ENCODE data around the gene AMBP. TPM values are rescaled to one million over a fixed set of nuclear protein-coding genes. Genes with fewer than 3 reads are reported as not detected.
A peak's percentile ranks its signal among the peaks of the same experiment; 100 is the strongest.

Gene AMBP
- total RNA-seq, 3 donors from 2014 or later (not counting 1 experiment from before 2014, with no cell fraction given): not detected

DNA sequence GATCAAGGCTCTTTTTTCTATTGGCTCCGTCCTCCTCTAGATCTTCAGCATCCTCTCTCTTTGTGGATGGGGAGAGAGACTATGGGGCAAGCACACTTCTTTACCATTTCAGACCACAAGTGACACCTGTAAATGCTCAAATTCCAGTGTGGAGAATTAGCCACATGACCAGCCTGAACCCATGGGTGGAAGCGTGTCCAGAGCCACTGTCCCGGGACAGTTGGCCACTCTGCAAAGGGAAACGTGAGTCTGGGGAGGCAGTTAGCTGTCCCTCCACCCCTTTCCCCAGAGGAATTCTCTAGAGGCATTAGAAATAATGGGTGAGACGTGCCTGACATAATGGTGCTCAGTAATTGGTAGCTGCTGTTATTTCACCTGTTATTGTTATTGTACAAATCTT lies 40.9 kb downstream of the AMBP start:
- no peaks in the 10 kb centered on the region for H3K4me1 ChIP-seq (ENCODE audit: control insufficient read depth, insufficient read depth, low read length)
- no peak for TF ChIP-seq CTCF (IDR thresholded peaks at IDR 0.05)
- H3K9me3 Mint-ChIP-seq: no peaks in the 10 kb centered on the region
- no peaks in the 10 kb centered on the region for H3K9me3 ChIP-seq (ENCODE audit: control insufficient read depth, insufficient read depth, low read length)
- 100% methylated on average over 2 of the region's 5 CpGs for WGBS (ENCODE audit: insufficient coverage)
- DNase-seq (no peak), ATAC-seq (no peak)
- no peaks in the 10 kb centered on the region for H3K36me3 Mint-ChIP-seq
- no peak overlapping the region for H3K27ac Mint-ChIP-seq
- H3K4me3 ChIP-seq (ENCODE audit: low read length): no peak overlapping the region
- H3K4me1 Mint-ChIP-seq: no peaks in the 10 kb centered on the region
- intact Hi-C loops (cut with micrococcal nuclease): no loop called here
- no peak overlapping the region for H3K4me3 Mint-ChIP-seq
- no peaks in the 10 kb centered on the region for H3K36me3 ChIP-seq (ENCODE audit: control insufficient read depth, insufficient read depth, low read length)
- no peaks in the 10 kb centered on the region for H3K27me3 Mint-ChIP-seq (ENCODE audit: low read depth in 2 of 2)
- H3K27me3 ChIP-seq (ENCODE audit: control insufficient read depth, insufficient read depth, low read length): no peaks in the 10 kb centered on the region
- no peak overlapping the region for H3K27ac ChIP-seq (ENCODE audit: low read length)

- Histone ChIP-seq H3K27me3 (ENCODE audit: control insufficient read depth, insufficient read depth, low read length) (no peaks in the 10 kb centered on the region), H3K27ac (ENCODE audit: low read length) (no peak overlapping the region), H3K4me1 (ENCODE audit: control insufficient read depth, insufficient read depth, low read length) (no peaks in the 10 kb centered on the region), H3K9me3 (ENCODE audit: control insufficient read depth, insufficient read depth, low read length) (no peaks in the 10 kb centered on the region), H3K36me3 (ENCODE audit: control insufficient read depth, insufficient read depth, low read length) (no peaks in the 10 kb centered on the region), H3K4me3 (ENCODE audit: low read length) (no peak overlapping the region)
- H3K27me3 Mint-ChIP-seq (ENCODE audit: low read depth in 2 of 2): no peaks in the 10 kb centered on the region
- no peak for TF ChIP-seq CTCF (IDR thresholded peaks at IDR 0.05)
- 96% methylated on average over 18 of the region's 18 CpGs for WGBS (ENCODE audit: insufficient coverage)
- DNase-seq: no peak
- H3K4me3 Mint-ChIP-seq: no peak overlapping the region
- H3K9me3 Mint-ChIP-seq: no peaks in the 10 kb centered on the region
- no peak for ATAC-seq
- intact Hi-C loops (cut with micrococcal nuclease): no loop called here
- H3K27ac Mint-ChIP-seq: peak overlapping the region in 1 of 2 donors; percentile 54
- H3K36me3 Mint-ChIP-seq: no peaks in the 10 kb centered on the region
- no peaks in the 10 kb centered on the region for H3K4me1 Mint-ChIP-seq
Observed at GRCh38 chr9:114035845-114036801, 42.0 kb downstream of the AMBP start.

DNA sequence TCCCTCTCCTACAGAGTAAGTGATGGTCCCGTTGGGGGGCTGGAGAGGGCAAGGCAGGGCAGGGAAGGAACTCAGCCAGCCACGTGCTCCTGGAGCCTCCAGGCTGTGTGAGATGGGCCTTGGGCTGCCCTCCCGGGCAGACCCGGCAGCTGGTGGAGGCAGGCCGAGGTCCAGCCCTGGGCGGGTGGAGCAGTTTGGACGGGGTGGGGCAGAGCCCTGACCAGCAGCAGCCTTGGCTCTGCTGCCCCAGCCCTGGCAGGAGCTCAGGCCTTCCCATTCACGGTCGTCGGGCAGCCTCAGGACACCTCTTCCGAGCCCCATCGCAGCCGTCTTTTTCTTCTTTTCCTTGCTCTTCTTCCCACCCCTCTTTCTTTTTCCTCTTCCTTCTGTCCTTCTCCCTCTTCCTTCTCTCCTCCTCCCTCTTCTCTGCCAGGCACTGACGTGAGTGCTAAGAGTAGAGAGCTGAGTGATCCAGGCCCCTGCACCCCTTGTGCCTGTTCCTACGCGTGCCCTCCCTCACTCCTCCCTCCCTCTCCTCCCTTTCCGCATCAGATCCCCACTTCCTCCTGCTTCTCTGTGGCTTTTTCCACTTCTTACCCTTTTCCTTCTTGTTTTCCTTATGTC lies 42.8 kb downstream of the AMBP start:
- H3K27me3 ChIP-seq (ENCODE audit: control insufficient read depth, insufficient read depth, low read length): no peaks in the 10 kb centered on the region
- TF ChIP-seq CTCF (IDR thresholded peaks at IDR 0.05): no peak
- 94% methylated on average over 17 of the region's 17 CpGs for WGBS (ENCODE audit: insufficient coverage)
- no peaks in the 10 kb centered on the region for H3K36me3 ChIP-seq (ENCODE audit: control insufficient read depth, insufficient read depth, low read length)
- no peak overlapping the region for H3K4me3 ChIP-seq (ENCODE audit: low read length)
- Mint-ChIP-seq H3K36me3 (no peaks in the 10 kb centered on the region), H3K4me3 (no peak overlapping the region), H3K27me3 (ENCODE audit: low read depth in 2 of 2) (no peaks in the 10 kb centered on the region), H3K4me1 (no peaks in the 10 kb centered on the region), H3K9me3 (no peaks in the 10 kb centered on the region), H3K27ac (no peak overlapping the region)
- H3K27ac ChIP-seq (ENCODE audit: low read length): no peak overlapping the region
- intact Hi-C loops (cut with micrococcal nuclease): no loop called here
- no peaks in the 10 kb centered on the region for H3K9me3 ChIP-seq (ENCODE audit: control insufficient read depth, insufficient read depth, low read length)
- no peaks in the 10 kb centered on the region for H3K4me1 ChIP-seq (ENCODE audit: control insufficient read depth, insufficient read depth, low read length)
- ATAC-seq (no peak), DNase-seq (no peak)

Measured in natural killer cell (primary cell).